ENCODE results near the gene SYTL3. TPM values are rescaled to one million over a fixed set of nuclear protein-coding genes. Genes with fewer than 3 reads are reported as not detected.
"Not testable (repeated sequence)": the region's sequence is repeated elsewhere in the genome, so short reads cannot be mapped to it uniquely, and the experiment has no call there.

SYTL3 gene
- total RNA-seq, 1 experiment from 2014 or later: 1.8 TPM

- BruUV-seq (replicated peaks): no TSS peak
- ATAC-seq (peak; percentile 31), DNase-seq (no peak)
- Histone ChIP-seq H3K79me2 (ENCODE audit: low read length) (no peaks in the 10 kb centered on the region), H3K9me3 (ENCODE audit: low read length) (no peaks in the 10 kb centered on the region), H4K20me1 (ENCODE audit: low read length) (no peaks in the 10 kb centered on the region), H3K9ac (ENCODE audit: low read length) (no peak overlapping the region), H3K27me3 (ENCODE audit: low read length) (no peaks in the 10 kb centered on the region), H3K4me1 (ENCODE audit: insufficient read depth, low read length) (peaks cover 10% of the 10 kb centered on the region; the same call in 1 of the 2 replicates), H3K4me2 (ENCODE audit: low read length) (no peak overlapping the region), H3F3A (ENCODE audit: low read length, unreplicated experiment) (no peaks in the 10 kb centered on the region), H3K9me2 (replicated peaks; ENCODE audit: low read length) (no peaks in the 10 kb centered on the region), H3K27ac (ENCODE audit: low read length) (no peak overlapping the region), H2AFZ (ENCODE audit: low read length) (no peak overlapping the region), H3K36me3 (ENCODE audit: low read depth, low read length) (peaks cover 16% of the 10 kb centered on the region), H3K4me3 (ENCODE audit: low read length) (no peak overlapping the region)
- POLR2A ChIA-PET (ENCODE audit: unreplicated experiment): no interaction called here
- intact Hi-C loops (cut with micrococcal nuclease): no loop called here
- CTCF ChIA-PET: no interaction called here
- TF ChIP-seq EZH2 (IDR thresholded peaks at IDR 0.05; ENCODE audit: low read length, unreplicated experiment): no peak
- TF ChIP-seq EZH2phosphoT487 (IDR thresholded peaks at IDR 0.05; ENCODE audit: borderline replicate concordance, low read length): no peak
- no peak for TF ChIP-seq CTCF (conservative IDR thresholded peaks at IDR 0.05; ENCODE audit: low read depth, low read length)
Observed at GRCh38 chr6:158630938-158631616, 18.8 kb upstream of the SYTL3 start.

DNA sequence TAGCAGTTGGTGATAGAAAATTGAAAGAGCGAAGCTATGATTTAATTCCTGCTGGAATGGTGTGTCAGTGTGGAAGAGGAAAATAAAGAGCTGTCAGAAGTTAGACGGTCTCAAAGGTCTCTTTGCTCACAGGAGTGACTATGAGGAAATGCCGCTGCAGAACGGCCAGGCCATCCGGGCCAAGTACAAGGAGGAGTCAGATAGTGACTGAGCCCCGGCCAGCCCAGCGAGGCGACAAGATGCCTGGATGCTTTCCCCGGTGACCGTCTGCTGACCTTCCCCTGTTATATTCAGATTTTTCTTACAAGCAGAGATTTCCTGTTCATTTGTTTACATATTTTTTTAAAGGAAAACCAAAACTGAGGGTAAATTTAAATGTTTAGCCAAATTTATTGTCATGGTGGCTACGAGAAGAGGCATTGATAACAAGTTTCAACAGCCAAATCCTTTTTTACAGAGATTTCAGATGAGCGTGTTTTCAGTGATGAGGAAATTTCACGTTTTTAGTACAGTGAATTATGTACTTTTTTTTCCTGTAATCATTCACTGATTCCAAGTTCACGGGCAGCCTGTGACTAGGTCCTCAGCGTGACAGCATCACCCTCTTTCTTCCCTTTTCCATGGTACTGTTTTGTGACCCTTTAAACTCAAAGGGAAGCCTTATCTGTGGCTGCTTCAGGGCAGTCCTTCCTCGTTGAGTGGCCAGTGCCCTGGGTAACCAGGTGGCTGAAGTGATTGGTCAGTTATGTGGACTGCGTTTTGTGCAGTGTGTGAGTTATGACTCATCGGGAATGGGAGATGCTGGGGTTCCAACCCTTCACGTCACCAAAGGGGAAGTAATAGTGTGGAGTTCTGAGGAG lies 17.9 kb upstream of the SYTL3 start:
- Histone ChIP-seq H3K9me3 (ENCODE audit: low read length) (no peaks in the 10 kb centered on the region), H3K9ac (ENCODE audit: low read length) (no peak overlapping the region), H3K79me2 (ENCODE audit: low read length) (no peaks in the 10 kb centered on the region), H3K36me3 (ENCODE audit: low read depth, low read length) (peaks cover 19% of the 10 kb centered on the region), H3F3A (ENCODE audit: low read length, unreplicated experiment) (no peaks in the 10 kb centered on the region), H3K4me2 (ENCODE audit: low read length) (no peak overlapping the region), H2AFZ (ENCODE audit: low read length) (no peak overlapping the region), H3K4me1 (ENCODE audit: insufficient read depth, low read length) (peaks cover 10% of the 10 kb centered on the region; the same call in 1 of the 2 replicates), H3K27ac (ENCODE audit: low read length) (no peak overlapping the region), H3K4me3 (ENCODE audit: low read length) (no peak overlapping the region), H3K27me3 (ENCODE audit: low read length) (no peaks in the 10 kb centered on the region), H4K20me1 (ENCODE audit: low read length) (no peaks in the 10 kb centered on the region), H3K9me2 (replicated peaks; ENCODE audit: low read length) (no peaks in the 10 kb centered on the region)
- TF ChIP-seq CTCF (conservative IDR thresholded peaks at IDR 0.05; ENCODE audit: low read depth, low read length) (no peak), EZH2phosphoT487 (IDR thresholded peaks at IDR 0.05; ENCODE audit: borderline replicate concordance, low read length) (no peak), EZH2 (IDR thresholded peaks at IDR 0.05; ENCODE audit: low read length, unreplicated experiment) (no peak)
- BruUV-seq (replicated peaks): no TSS peak
- POLR2A ChIA-PET (ENCODE audit: unreplicated experiment): no interaction called here
- peak; percentile 48 for DNase-seq
- CTCF ChIA-PET: no interaction called here
- intact Hi-C loops (cut with micrococcal nuclease): no loop called here
- ATAC-seq: peak; percentile 87

DNA sequence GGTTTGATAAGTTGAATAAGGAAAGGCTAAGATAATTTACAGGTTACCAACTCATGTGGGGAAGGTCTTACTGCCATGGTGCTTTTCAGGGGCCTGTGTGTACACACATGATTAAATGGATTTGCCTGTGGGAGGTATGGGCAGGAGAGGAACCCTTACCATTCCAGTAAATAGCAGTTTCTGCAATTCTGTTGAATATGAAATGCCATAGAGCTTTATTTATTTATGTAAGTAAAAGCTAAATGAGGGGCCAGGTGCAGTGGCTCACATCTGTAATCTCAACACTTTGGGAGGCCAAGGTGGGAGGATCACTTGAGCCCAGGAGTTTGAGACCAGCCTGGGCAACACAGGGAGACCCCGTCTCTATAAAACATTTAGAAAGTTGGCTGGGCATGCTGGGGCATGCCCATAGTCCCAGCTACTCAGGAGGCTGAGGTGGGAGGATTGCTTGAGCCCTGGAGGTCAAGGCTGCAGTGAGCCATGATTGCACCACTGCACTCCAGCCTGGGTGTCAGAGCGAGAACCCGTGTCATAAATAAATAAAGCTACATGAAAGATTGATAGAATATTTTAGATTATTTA lies 17.2 kb upstream of the SYTL3 start:
- BruUV-seq (replicated peaks); POLR2A ChIA-PET (ENCODE audit: unreplicated experiment); DNase-seq; H3K27me3 ChIP-seq (ENCODE audit: low read length); ATAC-seq; H3K27ac ChIP-seq (ENCODE audit: low read length); H3K4me1 ChIP-seq (ENCODE audit: insufficient read depth, low read length); H3K9ac ChIP-seq (ENCODE audit: low read length); CTCF ChIA-PET; H3K4me3 ChIP-seq (ENCODE audit: low read length); H3K9me2 ChIP-seq (replicated peaks; ENCODE audit: low read length); H3K9me3 ChIP-seq (ENCODE audit: low read length); H3F3A ChIP-seq (ENCODE audit: low read length, unreplicated experiment); intact Hi-C loops (cut with micrococcal nuclease); H2AFZ ChIP-seq (ENCODE audit: low read length); H4K20me1 ChIP-seq (ENCODE audit: low read length); H3K79me2 ChIP-seq (ENCODE audit: low read length); H3K4me2 ChIP-seq (ENCODE audit: low read length): not testable (repeated sequence)
- peaks cover 26% of the 10 kb centered on the region for H3K36me3 ChIP-seq (ENCODE audit: low read depth, low read length)

Data from PC-3 (cell line).